K562 (cell line): Measurements from ENCODE around the gene IRX2.

Experiments
- CEBPB ChIP-seq: fragments of 450-650 bp; IDR thresholded peaks from 2 replicates; pipeline ENCODE4 v1.6.1; 2016; ENCODE audit warnings: missing genetic modification characterization, missing compliant biosample characterization
- SIN3B ChIP-seq: fragments of 450-650 bp; IDR thresholded peaks from 2 replicates; pipeline ENCODE4 v1.6.1; 2017; ENCODE audit warnings: low read depth, mild to moderate bottlenecking, moderate library complexity
- SRSF1 ChIP-seq: fragments of 200-400 bp; formaldehyde crosslinking; IDR thresholded peaks from 2 replicates; pipeline ENCODE4 v1.6.1; 2017; ENCODE audit warnings: mild to moderate bottlenecking, low read depth, low read length, moderate library complexity
- STAG1 ChIP-seq: sonication (generic); formaldehyde crosslinking; IDR thresholded peaks from 2 replicates; pipeline ENCODE4 v1.5.0; 2020; ENCODE audit warnings: missing genetic modification reagents, borderline replicate concordance
- TAF1 ChIP-seq: IDR thresholded peaks from 2 replicates; pipeline ENCODE4 v1.6.1; 2011; ENCODE audit warnings: mild to moderate bottlenecking, low read length, moderate library complexity; ENCODE audit not compliant: insufficient read depth, control insufficient read depth, severe bottlenecking; ENCODE audit errors: extremely low read depth
- TOE1 ChIP-seq, 2 experiments: fragments of 450-650 bp in 1 of 2; sonication (generic) in 1 of 2; formaldehyde crosslinking in 1 of 2; IDR thresholded peaks; 2 replicates each; pipeline versions ENCODE4 v1.7.1 to v1.8.0; 2016 to 2022; ENCODE audit warnings: borderline replicate concordance in 2 of 2, mild to moderate bottlenecking in 2 of 2, antibody characterized with exemption in 1 of 2, inconsistent platforms in 1 of 2, low read depth in 1 of 2, missing genetic modification reagents in 1 of 2, moderate library complexity in 1 of 2
- ZZZ3 ChIP-seq: fragments of 450-650 bp; IDR thresholded peaks from 2 replicates; pipeline ENCODE4 v1.6.1; 2016; ENCODE audit warnings: antibody characterized with exemption, mild to moderate bottlenecking, moderate library complexity
- TF ChIP-seq, protein P1 (sequence below): fragments of 450-650 bp; formaldehyde crosslinking; IDR thresholded peaks from 2 replicates; pipeline ENCODE4 v1.4.0; 2022; ENCODE audit warnings: missing genetic modification characterization
- TF ChIP-seq, protein P2 (sequence below): sonication (generic); formaldehyde crosslinking; IDR thresholded peaks from 2 replicates; pipeline ENCODE4 v1.8.0; 2022; ENCODE audit warnings: missing genetic modification reagents, mild to moderate bottlenecking, borderline replicate concordance

DNA sequence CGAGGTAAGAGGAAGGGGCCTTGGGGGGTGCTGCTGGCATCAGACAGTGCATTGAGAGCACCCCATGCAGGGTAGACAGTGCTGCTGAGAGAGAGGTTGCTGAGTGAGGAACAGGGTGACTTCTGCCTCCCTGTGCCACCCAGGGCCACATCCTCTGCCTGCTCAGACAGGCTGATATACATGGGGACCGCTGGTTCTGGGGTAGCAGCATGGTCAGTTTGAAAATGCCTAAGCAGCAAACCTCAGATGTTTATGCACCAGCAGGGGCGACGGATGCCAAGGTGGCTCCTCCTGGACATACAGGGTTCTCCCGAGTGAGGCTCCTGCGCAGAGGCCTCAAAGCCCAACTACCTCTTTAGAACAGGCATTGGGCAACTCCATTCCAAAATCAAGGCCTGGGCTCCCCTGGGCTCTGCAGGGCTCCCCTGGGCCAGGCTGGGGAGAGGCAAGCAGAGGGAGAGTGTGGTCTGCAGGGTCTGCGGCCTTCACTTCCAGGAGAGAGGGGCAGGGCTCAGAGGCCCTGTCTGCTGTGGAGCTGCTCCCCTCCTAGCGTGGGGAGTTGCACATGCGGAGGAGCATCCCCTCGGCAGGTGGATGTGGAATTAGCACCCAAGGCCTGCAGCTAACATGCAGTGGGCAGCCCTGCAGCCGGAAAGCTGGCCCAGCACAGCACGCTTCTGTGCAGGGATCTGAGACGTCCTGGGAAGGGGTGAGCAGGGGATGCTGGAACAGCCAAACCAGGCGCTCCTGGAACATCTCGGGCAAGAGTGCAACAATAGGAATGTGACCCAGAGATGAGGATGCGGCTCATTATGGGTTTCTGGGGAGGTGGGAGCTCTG lies 46.5 kb downstream of the IRX2 start:
- TF ChIP-seq ZZZ3 (no peak), SRSF1 (no peak), CEBPB (no peak), SIN3B (no peak), STAG1 (CRISPR knock-in tag) (no peak), TAF1 (no peak), TOE1 (IDR thresholded peaks at IDR 0.05; ENCODE audit: borderline replicate concordance) (no peak), TOE1 (CRISPR knock-in tag; IDR thresholded peaks at IDR 0.05; ENCODE audit: borderline replicate concordance, low read depth) (no peak)
- TF ChIP-seq, protein P1, sequence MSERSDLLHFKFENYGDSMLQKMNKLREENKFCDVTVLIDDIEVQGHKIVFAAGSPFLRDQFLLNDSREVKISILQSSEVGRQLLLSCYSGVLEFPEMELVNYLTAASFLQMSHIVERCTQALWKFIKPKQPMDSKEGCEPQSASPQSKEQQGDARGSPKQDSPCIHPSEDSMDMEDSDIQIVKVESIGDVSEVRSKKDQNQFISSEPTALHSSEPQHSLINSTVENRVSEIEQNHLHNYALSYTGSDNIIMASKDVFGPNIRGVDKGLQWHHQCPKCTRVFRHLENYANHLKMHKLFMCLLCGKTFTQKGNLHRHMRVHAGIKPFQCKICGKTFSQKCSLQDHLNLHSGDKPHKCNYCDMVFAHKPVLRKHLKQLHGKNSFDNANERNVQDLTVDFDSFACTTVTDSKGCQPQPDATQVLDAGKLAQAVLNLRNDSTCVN (CRISPR knock-in tag) = no peak
- TF ChIP-seq, protein P2, sequence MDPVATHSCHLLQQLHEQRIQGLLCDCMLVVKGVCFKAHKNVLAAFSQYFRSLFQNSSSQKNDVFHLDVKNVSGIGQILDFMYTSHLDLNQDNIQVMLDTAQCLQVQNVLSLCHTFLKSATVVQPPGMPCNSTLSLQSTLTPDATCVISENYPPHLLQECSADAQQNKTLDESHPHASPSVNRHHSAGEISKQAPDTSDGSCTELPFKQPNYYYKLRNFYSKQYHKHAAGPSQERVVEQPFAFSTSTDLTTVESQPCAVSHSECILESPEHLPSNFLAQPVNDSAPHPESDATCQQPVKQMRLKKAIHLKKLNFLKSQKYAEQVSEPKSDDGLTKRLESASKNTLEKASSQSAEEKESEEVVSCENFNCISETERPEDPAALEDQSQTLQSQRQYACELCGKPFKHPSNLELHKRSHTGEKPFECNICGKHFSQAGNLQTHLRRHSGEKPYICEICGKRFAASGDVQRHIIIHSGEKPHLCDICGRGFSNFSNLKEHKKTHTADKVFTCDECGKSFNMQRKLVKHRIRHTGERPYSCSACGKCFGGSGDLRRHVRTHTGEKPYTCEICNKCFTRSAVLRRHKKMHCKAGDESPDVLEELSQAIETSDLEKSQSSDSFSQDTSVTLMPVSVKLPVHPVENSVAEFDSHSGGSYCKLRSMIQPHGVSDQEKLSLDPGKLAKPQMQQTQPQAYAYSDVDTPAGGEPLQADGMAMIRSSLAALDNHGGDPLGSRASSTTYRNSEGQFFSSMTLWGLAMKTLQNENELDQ (CRISPR knock-in tag) = no peak
